Parathyroid adenoma (tissue), 2 donors: ENCODE data around the gene NPIPB8.
"Not testable (repeated sequence)": the region's sequence is repeated elsewhere in the genome, so short reads cannot be mapped to it uniquely, and the experiment has no call there.

Source experiments
- H2AFZ ChIP-seq: fragments of 300-600 bp; sonication (generic); one replicate; pipeline ENCODE4 v1.7.0; 2017; ENCODE audit warnings: antibody characterized with exemption, mild to moderate bottlenecking
- H3K27ac ChIP-seq: fragments of 300-600 bp; sonication (generic); one replicate; pipeline ENCODE4 v1.7.0; 2017
- H3K27me3 ChIP-seq: fragments of 300-600 bp; sonication (generic); one replicate; pipeline ENCODE4 v1.7.0; 2017; ENCODE audit warnings: low read length; ENCODE audit not compliant: control insufficient read depth, insufficient read depth
- H3K36me3 ChIP-seq: fragments of 300-600 bp; sonication (generic); one replicate; pipeline ENCODE4 v1.7.0; 2017; ENCODE audit warnings: low read length; ENCODE audit not compliant: control insufficient read depth, insufficient read depth
- H3K4me1 ChIP-seq: fragments of 300-600 bp; sonication (generic); one replicate; pipeline ENCODE4 v1.7.0; 2017; ENCODE audit warnings: control low read depth
- H3K4me2 ChIP-seq: fragments of 300-600 bp; sonication (generic); one replicate; pipeline ENCODE4 v1.7.0; 2017; ENCODE audit warnings: low read length
- H3K4me3 ChIP-seq: fragments of 300-600 bp; sonication (generic); one replicate; pipeline ENCODE4 v1.7.0; 2017; ENCODE audit warnings: low read depth, low read length
- H3K79me2 ChIP-seq: fragments of 300-600 bp; sonication (generic); one replicate; pipeline ENCODE4 v1.7.0; 2017; ENCODE audit warnings: control low read depth
- H3K9ac ChIP-seq: fragments of 300-600 bp; sonication (generic); one replicate; pipeline ENCODE4 v1.7.0; 2017; ENCODE audit warnings: mild to moderate bottlenecking
- H3K9me3 ChIP-seq: fragments of 300-600 bp; sonication (generic); one replicate; pipeline ENCODE4 v1.7.0; 2017; ENCODE audit warnings: low read length; ENCODE audit not compliant: control insufficient read depth
- CTCF ChIP-seq: fragments of 300-600 bp; sonication (generic); IDR thresholded peaks from one replicate; pipeline ENCODE4 v1.7.0; 2017; ENCODE audit warnings: antibody characterized with exemption, mild to moderate bottlenecking
- donor health status: primary hyperparathyroidism.

Gene NPIPB8

DNA sequence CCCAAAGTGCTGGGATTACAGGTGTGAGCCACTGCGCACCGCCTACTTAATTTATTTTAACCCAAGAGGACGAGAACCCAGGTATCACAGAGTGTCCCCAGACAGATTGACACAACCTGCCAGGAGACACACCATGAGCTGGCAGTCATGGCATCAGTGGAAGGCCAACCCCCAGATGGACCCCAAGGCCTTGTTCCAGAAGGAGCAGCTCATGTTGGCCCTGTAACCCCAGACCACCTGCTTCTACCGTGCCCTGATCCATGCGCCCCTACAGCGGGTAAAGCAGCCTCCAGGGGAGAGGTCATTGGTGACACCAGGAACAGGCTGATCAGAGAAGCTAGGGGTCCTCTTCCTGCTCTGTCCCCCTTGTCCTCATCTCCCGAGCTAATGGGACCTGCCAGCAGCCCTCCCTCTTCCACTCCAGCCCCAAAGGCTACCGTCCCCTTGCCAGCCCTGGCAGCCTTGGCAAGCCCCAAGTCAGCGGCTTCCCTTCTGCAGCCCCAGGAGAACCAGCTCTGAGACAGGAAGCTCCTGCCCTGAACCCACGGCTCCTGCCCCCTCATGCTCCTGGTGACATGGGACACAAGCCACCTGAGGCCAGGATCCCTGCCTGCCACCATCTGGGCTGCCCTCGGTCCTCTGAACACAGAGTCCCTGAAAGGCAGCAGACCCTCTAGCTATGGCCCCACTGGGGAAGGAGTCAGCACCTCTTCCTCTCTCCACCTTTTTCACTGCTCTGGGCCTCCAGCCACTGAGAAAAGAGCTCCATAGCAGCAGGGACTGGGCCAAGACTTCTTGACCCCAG lies 34.3 kb upstream of the NPIPB8 start:
- TF ChIP-seq CTCF: no peak
- H3K27me3 ChIP-seq: no peaks in the 10 kb centered on the region

GRCh38 chr16:28604186-28604565 lies 33.7 kb upstream of the NPIPB8 start:
- peaks cover 3% of the 10 kb centered on the region for H3K79me2 ChIP-seq
- no peak overlapping the region for H3K4me2 ChIP-seq
- H3K36me3 ChIP-seq: no peaks in the 10 kb centered on the region
- no peak overlapping the region for H3K27ac ChIP-seq
- no peak overlapping the region for H3K9ac ChIP-seq
- peaks cover 8% of the 10 kb centered on the region for H3K4me1 ChIP-seq
- no peak overlapping the region for H3K4me3 ChIP-seq
- H3K27me3 ChIP-seq: no peaks in the 10 kb centered on the region
- no peak overlapping the region for H2AFZ ChIP-seq
- TF ChIP-seq CTCF: no peak
- no peaks in the 10 kb centered on the region for H3K9me3 ChIP-seq

More for the DNA sequence above, 34.3 kb upstream of the NPIPB8 start:
- no peaks in the 10 kb centered on the region for H3K36me3 ChIP-seq
- peaks cover 3% of the 10 kb centered on the region for H3K79me2 ChIP-seq
- H3K4me2 ChIP-seq: no peak overlapping the region
- H3K4me3 ChIP-seq: no peak overlapping the region
- no peak overlapping the region for H3K9ac ChIP-seq
- H3K9me3 ChIP-seq: no peaks in the 10 kb centered on the region
- no peak overlapping the region for H2AFZ ChIP-seq
- no peak overlapping the region for H3K27ac ChIP-seq
- H3K4me1 ChIP-seq: peaks cover 6% of the 10 kb centered on the region

- Histone ChIP-seq H3K27me3 (no peaks in the 10 kb centered on the region), H2AFZ (no peak overlapping the region), H3K79me2 (peaks cover 3% of the 10 kb centered on the region), H3K27ac (no peak overlapping the region), H3K4me2 (no peak overlapping the region), H3K4me3 (no peak overlapping the region), H3K9ac (no peak overlapping the region), H3K9me3 (no peaks in the 10 kb centered on the region), H3K4me1 (peaks cover 22% of the 10 kb centered on the region), H3K36me3 (no peaks in the 10 kb centered on the region)
- TF ChIP-seq CTCF: no peak
Measured at GRCh38 chr16:28606291-28607115, 31.4 kb upstream of the NPIPB8 start.

GRCh38 chr16:28607116-28607623 lies 30.7 kb upstream of the NPIPB8 start:
- H3K4me2 ChIP-seq: no peak overlapping the region
- no peak for TF ChIP-seq CTCF
- H3K79me2 ChIP-seq: peaks cover 3% of the 10 kb centered on the region
- no peak overlapping the region for H3K4me3 ChIP-seq
- no peak overlapping the region for H3K27ac ChIP-seq
- H2AFZ ChIP-seq: no peak overlapping the region
- no peaks in the 10 kb centered on the region for H3K27me3 ChIP-seq
- H3K9me3 ChIP-seq: no peaks in the 10 kb centered on the region
- peaks cover 22% of the 10 kb centered on the region for H3K4me1 ChIP-seq
- no peaks in the 10 kb centered on the region for H3K36me3 ChIP-seq
- no peak overlapping the region for H3K9ac ChIP-seq

- not testable (repeated sequence) for H3K9me3 ChIP-seq, H3K79me2 ChIP-seq, H3K36me3 ChIP-seq, H2AFZ ChIP-seq, H3K27me3 ChIP-seq, H3K4me3 ChIP-seq, H3K9ac ChIP-seq, H3K4me2 ChIP-seq
- peaks cover 22% of the 10 kb centered on the region for H3K4me1 ChIP-seq
- H3K27ac ChIP-seq: peak overlapping the region; percentile 90
Measured at GRCh38 chr16:28607681-28608495, 30.0 kb upstream of the NPIPB8 start.

DNA sequence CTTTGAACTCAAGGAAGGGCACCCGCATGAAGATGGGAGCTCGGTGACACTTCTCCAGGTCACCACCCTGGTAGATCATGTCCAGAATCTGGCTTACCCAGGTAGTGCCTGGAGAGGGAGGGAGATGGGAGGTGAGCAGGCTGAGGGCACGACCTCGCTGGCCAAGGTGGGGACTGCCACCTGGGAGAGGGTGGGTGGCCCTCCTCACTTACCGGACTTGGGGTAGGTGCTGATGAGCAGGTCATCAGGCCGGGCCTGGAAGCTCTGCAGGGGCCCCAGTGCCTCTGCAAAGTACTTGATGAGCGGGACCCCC lies 29.4 kb upstream of the NPIPB8 start:
- peaks cover 22% of the 10 kb centered on the region for H3K4me1 ChIP-seq
- not testable (repeated sequence) for H3K9me3 ChIP-seq, H3K4me2 ChIP-seq, H3K36me3 ChIP-seq, H2AFZ ChIP-seq, H3K79me2 ChIP-seq, H3K9ac ChIP-seq, H3K4me3 ChIP-seq, H3K27me3 ChIP-seq
- H3K27ac ChIP-seq: peak overlapping the region; percentile 90
